ENCODE measurements around the gene NOTCH3. TPM values are rescaled to one million over a fixed set of nuclear protein-coding genes. Genes with fewer than 3 reads are reported as not detected.

Gene NOTCH3
- total RNA-seq, 1 experiment from 2014 or later, result 47.3 TPM

GRCh38 chr19:15197942-15198341 lies 2.9 kb downstream of the NOTCH3 start:
- DNase-seq (ENCODE audit: extremely low read depth, low read depth), result no peak

GRCh38 chr19:15197275-15197941 lies 3.4 kb downstream of the NOTCH3 start:
- no peak for DNase-seq (ENCODE audit: extremely low read depth, low read depth)

DNA sequence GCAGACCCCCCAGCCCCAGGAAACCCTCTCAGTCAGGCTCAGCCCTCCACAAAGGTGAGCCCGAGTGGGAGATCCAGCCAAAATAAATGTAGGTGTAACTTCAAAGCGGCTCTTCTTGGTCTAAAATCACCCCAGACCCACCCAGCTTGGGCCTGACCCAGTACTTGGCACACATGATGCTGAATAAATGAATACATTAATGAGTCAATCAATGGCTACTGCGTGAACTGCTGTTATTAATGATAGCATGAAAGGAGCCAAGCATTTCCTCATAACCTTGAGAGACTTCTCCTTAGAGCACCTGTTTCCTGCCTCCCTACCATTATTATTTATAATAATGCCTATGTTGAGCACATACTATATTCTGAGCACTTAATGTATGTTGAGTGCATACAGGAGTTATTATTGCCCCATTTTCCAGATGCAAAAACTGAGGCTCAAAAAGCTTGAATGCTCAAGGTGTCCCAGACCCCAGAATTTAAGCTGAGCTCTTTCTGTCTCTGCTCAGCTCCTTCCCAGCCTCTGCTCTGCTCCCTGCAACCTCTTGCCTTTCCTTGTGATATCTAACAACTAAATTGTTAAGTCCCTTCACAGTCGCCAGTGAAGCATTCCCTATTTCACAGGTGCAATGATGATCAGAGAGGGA lies 4.3 kb downstream of the NOTCH3 start:
- no peak for DNase-seq (ENCODE audit: extremely low read depth, low read depth)

DNA sequence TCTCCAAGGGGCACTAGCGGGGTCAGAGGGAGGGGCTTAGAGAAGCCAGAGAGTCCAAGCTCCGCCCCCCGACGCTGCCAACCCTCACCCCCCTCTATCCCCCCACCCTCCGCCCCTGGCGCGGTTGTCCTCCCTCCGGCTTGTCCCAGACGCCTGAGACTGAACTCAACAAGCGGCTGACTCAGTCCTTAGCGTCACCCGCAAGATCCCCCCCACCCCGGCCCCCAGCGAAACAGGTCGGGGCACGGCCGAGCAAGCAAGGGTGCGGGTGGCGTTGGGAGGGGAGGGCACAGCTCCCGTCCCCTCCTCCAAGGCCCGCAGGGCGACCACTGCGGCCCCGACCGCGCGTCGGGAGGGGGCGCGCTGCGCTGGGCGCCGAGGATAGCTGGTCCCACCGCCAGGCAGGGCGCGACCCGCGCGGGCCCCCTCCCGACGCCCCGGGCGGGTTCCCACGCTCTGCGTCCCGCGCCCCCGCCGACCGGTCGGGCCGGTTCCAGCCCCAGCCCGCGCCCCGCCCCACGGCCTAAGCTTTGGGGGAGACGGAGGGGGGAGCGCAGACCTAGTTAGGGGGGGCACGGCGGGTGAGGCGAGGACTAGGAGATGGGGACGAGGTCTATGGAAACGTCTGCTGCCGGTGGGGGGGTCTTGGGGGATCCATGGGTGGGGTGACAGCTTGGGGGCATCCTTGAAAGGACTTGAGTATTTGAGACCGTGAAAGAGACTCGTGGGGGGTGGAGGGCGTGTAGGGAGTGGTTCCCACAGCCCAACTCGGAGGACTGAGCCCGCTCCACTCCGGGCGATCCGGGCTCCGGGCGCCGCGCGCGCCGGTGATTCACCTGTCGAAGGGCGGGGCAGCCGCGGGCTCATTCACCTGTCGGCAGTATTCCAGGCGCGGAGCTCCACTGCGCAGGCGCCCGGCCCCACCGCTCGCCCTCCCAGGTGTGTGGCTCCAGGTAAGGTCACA lies 5.1 kb downstream of the NOTCH3 start:
- no peak for DNase-seq (ENCODE audit: extremely low read depth, low read depth)

DNA sequence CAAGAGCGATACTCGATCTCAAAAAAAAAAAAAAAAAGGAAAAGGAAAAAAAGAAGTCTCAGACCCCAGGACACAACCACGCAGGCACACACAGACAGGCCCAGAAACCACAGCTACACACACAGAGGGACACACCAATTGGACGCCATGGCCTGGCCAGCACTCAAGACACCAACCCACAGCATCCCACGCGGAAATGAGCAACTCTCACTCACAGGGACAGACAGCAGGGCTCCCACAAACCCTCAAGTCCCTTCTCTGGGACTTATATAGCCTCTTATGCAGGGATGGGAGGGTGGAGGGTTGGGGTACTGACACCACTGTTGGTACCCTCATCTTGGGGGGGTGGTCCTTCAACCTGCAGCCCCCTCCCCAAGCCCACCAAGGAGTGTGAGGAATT lies 5.9 kb downstream of the NOTCH3 start:
- DNase-seq (ENCODE audit: extremely low read depth, low read depth), result no peak

GRCh38 chr19:15191982-15192381 lies 8.8 kb downstream of the NOTCH3 start:
- no peak for DNase-seq (ENCODE audit: extremely low read depth, low read depth)

GRCh38 chr19:15191514-15191913 lies 9.3 kb downstream of the NOTCH3 start:
- DNase-seq (ENCODE audit: extremely low read depth, low read depth), result no peak

DNA sequence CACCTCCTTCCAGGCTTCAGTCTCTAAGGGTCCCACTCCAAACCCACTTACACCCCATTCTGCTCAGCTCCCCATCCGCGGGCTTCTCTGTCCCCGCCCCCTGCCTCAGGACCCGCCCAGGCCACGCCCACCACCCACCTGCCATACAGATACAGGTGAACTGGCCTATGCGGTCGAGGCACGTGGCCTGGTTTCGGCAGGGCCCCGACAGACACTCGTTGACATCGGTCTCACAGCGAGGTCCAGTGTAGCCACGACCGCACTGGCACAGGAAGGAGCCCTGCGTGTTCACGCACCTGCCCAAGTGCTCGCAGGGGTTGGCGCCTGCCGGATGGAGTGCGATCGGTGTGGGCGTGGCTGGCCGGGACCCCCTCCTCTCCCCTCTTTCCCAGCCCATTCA lies 11.9 kb downstream of the NOTCH3 start:
- DNase-seq (ENCODE audit: extremely low read depth, low read depth), result no peak

DNA sequence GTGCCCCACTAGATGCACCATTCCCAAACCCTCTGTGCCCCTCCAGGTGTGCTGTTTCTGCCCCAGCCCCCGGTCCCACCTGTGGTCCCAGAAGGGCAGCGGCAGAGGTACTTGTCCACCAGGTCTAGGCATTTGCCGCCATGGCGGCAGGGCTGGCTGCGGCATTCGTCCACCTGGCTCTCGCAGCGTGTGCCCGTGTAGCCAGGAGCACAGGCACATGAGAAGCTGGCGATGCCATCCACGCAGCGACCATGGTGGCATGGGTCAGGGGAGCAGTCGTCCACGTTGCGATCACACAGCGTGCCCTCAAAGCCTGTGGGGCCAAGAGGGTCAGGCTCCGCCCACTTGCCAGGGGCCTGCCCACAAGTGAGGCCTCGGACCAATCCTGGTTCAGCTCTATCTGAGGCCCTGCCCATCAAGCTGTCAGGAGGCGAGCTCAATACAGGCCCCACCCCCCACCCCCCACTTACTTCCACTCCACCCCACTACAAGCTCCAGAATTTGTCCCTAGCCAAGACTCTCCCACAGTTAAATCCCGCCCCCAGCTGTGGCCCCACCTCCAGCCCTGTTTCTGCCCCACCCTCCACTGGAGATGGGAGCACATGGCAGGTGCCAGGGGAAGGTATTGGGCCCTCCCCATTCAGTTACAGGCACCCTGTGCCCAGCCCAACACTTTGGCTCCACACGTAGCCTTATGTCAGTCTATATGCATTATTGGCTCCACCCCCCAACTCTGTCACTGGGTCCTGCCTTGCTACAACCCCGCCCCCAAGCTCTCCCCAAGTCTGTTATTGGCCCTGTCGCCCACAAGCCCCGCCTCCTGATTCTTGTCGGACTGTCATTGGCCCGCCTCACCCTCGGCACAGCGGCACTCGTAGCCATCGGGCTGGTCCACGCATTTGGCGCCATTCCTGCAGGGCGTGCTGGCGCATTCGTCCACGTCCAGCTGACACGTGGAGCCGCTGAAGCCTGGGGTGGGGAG lies 13.5 kb downstream of the NOTCH3 start:
- peak; percentile 22 for DNase-seq (ENCODE audit: extremely low read depth, low read depth)

DNA sequence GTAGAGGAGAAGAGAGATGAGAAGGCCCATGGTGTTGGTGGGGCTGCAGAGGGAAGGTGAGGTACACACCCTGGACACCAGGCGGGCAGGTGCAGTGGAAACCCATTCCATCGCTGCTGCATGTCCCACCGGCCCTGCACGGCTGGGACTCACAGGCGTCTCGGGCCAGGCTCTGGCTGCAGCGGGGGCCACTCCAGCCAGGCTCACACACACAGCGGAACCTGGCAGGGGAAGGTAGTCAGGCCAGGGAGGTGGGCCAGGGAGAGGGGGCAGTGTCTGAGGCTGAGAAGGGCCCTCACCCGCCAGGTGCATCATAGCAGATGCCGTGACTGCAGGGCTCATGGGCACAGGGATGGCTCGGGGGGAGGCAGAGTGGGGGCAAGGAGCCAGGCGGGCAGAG lies 15.6 kb downstream of the NOTCH3 start:
- DNase-seq (ENCODE audit: extremely low read depth, low read depth), result no peak

DNA sequence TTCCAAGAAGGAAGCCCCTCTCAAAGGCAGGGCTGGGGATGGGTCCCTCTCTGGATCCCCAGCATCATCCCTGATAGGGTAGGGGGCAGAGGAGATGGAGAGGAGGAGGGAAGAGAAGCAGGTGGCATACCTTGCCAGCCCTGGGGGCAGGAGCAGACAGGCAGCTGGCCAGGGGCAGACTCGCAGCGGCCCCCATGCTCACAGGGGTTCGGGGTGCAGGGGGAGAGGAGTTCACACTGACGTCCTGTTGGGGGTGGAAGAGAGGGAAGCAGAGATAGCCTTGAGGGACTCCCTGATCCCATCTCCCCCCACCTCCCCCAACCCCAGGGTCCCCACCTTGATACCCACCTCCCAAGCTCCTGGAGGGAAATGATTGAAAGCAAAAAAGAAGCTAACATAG lies 16.0 kb downstream of the NOTCH3 start:
- DNase-seq (ENCODE audit: extremely low read depth, low read depth), result no peak

GRCh38 chr19:15181394-15181793 lies 19.4 kb downstream of the NOTCH3 start:
- no peak for DNase-seq (ENCODE audit: extremely low read depth, low read depth)

- DNase-seq (ENCODE audit: extremely low read depth, low read depth), result no peak
These were observed 20.1 kb downstream of the NOTCH3 start for GRCh38 chr19:15180451-15181390.

GRCh38 chr19:15178629-15179308 lies 22.0 kb downstream of the NOTCH3 start:
- no peak for DNase-seq (ENCODE audit: extremely low read depth, low read depth)

- DNase-seq (ENCODE audit: extremely low read depth, low read depth), result peak; percentile 64
These were observed 23.3 kb downstream of the NOTCH3 start for GRCh38 chr19:15177269-15178116.

GRCh38 chr19:15175609-15176008 lies 25.2 kb downstream of the NOTCH3 start:
- no peak for DNase-seq (ENCODE audit: extremely low read depth, low read depth)

DNA sequence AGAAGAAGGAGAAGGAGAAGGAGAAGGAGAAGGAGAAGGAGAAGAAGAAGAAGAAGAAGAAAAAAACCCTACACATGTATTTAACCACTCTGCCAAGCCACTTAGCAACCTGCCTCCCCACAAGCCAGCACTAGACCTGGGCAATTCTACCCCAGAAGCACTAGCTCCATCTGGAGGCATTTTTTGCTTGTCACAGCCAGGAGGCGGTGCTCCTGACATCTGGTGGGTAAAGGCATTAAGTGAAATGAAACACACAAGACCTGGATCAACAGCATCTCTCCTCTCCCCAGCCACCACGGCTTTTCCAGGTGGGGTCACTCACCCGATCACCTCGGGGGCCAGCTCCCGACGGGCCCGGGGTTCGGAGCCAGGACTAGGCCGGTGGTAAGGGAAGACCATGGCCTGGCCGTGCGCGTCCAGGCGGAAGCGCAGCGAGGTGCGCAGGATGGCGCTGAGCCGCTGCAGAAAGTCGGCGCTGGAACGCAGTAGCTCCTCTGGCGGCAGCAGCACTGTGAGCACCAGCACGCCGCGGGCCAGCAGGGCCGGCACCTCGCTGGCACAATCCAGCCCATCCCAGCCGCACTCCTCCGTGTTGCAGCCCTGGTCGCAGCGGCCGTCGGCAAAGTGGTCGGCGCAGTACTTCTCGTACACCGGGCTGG lies 26.9 kb downstream of the NOTCH3 start:
- DNase-seq (ENCODE audit: extremely low read depth, low read depth), result no peak

All from NCI-H460 (cell line).